Cerebellar nuclear complex (tissue), 1 donor: ENCODE data around the gene SFT2D1.

Source experiments
- DNase-seq, 2 experiments: peaks; one replicate each; lab custom pipeline; 2025; lab: John Stamatoyannopoulos, UW

SFT2D1 gene

DNA sequence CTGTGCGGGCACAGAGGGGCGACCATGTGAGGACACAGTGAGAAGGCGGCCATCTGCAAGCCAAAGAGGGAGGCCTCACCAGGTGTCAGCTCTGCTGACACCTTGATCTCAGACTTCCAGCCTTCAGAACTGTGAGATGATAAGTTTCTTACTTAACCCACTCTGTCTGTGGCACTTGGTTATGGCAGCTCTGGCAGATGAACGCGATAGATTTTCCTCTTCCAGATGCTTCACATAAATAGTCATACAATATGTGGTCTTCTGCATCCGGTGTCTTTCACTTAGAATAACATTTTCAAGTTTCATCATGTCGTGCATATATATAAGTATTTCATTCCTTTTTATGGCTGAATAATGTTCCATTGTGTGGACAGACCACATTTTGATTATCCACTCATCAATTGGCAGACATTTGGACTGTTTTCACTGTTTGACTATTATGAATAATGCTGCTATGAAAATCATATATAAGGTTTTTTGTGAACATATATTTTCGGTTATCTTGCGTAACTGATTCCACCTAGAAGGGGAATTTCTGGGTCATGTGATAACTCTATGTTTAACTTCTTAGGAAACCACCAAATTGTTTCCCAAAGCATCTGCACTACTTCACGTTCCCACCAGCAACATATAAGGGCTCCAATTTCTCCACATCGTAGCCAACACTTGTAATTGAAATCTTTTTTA lies 64.3 kb downstream of the SFT2D1 start:
- DNase-seq = no peak

DNA sequence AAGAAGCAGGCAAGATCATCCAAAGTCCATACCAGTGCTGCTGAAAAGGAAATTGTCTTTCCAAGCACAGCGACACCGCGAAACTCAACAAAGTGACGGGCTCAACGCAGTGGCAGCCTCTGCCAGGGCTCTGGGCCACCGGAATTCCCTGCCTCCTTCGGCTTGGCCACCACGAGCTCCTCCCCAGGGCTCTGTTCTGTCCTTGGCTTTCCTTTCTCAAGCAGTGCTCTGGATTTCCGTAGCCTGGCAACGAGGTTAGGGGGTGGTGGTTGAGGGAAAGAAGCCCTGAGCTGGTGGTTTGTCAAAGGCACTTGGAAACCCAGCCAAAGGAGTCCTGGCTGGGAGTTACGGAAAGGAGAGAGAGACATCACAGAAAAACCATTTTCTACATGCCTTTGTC lies 65.3 kb downstream of the SFT2D1 start:
- DNase-seq = no peak

DNA sequence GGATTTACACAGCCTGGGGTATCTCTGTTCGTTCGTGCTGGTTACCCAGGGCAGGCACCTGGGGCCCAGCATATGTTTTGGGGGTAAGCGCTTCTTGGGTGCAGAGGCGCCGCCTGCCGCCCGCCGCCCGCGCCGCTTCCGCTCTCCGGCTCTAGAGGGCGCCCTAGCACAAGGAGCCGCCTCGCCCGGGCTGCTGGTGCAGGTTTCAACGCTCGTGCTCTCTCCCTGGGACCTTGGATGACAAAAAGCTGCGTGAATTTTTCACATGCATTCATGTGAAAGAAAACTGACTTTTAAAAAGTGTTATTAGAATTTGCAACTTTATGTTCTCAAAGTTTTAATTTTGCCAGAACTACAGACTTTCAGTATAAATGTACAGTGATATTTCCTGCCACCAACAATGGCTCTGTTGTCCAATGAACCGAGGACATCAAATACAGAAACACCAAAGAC lies 66.6 kb downstream of the SFT2D1 start:
- no peak for DNase-seq

DNA sequence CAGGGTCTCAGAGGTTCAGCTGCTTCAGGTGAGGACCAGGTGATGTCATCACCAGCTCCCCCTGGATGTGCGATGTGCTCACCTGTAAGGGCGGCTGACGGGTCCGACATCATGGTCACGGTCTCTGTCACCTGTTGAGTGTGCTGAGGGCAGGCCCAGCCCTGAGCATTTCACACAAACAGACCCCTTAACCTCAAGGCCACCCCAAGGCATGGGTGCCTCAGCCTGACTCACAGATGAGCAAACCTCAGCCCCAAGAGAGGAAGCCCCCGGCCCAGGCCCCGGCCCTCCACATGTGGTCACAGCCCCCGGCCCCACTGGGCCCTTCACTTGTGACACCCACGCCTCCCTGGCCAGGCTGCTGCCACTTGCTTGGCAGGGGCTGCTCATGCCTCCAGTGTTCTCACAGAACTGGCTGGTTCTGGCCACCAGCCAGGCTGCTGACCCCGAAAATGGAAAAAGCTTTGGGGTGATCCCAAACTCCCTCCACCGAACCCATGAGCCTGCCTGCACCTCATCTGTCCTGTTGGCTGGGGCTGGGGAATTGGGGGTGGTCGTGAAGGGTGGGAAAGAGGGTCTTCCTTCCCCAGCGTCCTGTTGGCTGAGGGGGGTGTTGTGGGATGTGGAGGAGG lies 67.5 kb downstream of the SFT2D1 start:
- DNase-seq = no peak

DNA sequence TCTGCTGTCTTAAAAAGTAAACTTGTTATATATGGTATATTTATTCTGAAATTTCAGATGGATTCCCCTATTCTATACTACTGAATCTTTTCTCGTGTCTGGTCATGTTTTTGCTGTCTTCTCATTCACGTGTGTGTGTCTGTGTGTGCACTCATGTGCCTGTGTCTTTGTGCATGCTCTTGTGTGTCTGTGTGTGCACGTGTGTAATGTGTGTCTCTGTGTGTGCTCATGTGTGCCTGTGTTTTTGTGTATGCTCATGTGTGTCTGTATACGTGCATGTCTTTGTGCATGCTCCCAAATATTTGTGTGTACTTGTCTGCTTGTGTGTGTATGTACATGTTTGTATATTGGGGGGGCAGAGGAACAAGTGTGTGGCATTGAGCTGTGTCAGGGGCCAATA lies 68.2 kb downstream of the SFT2D1 start:
- no peak for DNase-seq

DNA sequence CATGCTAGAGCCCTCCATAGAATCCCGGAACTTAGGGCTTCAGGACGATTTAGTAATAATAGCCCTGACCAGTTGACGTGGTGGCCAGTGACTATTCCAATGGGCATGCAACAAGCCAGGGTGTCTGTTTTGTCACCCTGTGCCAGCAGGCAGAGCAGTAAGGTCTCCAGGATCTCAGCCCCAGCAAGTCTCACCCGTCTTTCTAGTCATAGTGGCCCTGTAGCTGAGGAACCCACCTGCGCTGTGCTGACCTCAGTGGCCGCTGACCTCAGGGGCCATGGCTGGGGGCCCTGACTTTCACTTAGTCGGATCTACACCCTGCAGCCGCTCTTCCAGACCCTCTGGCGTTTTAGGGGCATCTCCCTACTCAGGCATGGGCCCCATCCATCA lies 71.0 kb downstream of the SFT2D1 start:
- no peak for DNase-seq

DNA sequence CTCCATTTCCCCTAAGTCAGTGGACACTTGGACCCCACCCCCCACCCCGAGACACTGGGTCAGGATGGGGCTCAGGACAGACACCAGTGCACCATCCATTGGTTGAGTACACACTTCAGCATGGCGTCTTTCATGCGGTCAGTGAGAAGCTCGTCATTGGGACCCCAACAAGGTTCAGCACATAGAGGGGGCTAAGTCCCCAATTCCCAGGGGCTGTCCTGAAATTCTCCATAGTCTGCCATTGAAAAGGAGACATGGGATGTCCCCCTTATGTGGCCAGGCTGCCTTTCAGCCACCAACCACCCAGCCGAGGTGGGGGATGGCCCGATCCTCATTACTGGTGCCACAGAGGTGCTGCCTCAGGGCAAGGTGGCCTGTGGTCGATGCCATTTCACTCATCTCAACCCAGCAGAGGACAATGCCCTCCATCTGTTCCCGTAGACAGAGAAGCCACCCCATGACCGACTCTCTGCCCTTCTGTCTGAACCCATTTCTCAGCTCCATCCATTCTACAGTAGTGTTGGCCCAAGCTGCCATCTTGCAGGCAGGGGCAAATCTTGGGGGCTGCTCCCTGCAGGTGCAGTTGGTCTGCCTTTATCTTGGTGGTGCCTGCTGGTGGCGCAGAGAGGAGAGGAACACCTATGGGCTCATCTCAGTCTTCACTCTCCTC lies 71.5 kb downstream of the SFT2D1 start:
- DNase-seq = no peak
